ENCODE measurements around the gene WSCD1.

Gene WSCD1

DNA sequence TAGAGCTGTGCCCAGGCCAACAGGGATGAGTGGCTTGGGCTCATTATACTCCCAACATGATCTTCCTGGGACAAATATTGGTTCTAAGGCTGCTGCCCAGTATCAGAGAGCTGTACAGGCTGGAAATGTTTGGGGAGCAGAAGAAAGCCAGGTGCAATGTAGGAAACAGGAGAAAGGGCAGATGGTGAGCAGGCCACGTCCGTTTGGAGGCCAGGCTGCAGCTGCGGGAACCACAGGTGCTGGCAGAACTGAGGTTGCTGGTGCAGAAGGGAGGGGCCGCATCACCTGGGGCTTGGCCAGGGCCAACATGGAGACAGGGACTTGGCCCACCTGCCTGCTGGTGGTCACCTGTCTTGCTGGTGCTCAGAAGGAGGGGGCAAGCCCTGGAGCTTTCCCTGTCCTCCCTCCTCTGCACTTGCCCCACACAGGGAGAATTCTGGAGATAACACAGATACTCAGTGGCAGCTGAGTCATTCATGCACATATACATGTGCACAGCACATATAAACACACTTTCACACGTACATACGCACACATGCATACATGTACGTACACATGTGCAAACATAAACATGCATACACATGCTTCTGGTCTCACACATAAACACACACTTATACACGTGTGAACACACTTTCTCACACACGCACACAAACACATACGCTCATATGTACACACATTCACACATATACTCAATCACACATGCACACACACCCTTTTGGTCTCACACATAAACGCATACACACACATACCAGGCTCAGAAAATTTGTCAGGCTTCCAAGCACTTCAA, 67.7 kb downstream of the WSCD1 start:
- no peak for DNase-seq (ENCODE audit: low read depth)
- TF ChIP-seq, protein P1, sequence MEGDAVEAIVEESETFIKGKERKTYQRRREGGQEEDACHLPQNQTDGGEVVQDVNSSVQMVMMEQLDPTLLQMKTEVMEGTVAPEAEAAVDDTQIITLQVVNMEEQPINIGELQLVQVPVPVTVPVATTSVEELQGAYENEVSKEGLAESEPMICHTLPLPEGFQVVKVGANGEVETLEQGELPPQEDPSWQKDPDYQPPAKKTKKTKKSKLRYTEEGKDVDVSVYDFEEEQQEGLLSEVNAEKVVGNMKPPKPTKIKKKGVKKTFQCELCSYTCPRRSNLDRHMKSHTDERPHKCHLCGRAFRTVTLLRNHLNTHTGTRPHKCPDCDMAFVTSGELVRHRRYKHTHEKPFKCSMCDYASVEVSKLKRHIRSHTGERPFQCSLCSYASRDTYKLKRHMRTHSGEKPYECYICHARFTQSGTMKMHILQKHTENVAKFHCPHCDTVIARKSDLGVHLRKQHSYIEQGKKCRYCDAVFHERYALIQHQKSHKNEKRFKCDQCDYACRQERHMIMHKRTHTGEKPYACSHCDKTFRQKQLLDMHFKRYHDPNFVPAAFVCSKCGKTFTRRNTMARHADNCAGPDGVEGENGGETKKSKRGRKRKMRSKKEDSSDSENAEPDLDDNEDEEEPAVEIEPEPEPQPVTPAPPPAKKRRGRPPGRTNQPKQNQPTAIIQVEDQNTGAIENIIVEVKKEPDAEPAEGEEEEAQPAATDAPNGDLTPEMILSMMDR (conservative IDR thresholded peaks at IDR 0.05; ENCODE audit: control insufficient read depth, insufficient read depth, low read depth, low read length), result no peak
- H3K4me3 ChIP-seq (ENCODE audit: control insufficient read depth, low read depth, low read length), result no peak overlapping the region

DNA sequence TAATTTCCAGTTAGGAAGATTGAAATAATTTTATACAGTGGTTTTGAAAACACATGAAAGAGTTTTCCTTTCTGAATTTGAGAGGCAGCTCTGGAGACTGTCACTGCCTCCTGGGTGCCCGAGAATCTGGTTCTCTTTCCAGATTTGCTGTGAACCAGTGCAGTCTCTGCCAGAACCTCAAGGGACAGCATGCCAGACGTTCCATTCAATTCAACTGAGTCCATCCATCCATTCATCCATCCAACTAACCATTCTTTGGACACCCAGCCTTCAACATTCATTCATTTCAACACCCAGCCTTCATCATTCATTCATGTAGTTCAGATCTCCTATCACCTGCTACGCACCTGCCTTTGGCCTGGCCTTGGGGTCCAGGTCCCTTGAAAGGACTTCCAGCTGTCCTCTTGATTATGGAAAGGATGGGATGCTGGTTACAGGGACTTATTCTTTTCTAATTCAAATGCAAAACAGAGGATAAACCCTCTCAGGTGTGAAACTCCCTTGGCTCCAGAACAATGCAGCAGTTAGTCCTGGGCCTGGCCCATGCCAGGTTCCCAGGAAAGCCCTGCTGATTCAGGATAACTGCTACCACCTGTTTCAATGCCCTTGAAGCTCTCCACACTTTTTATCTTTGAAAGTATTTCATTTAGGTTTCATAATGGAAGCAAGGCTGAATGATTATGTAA, 68.7 kb downstream of the WSCD1 start:
- H3K4me3 ChIP-seq (ENCODE audit: control insufficient read depth, low read depth, low read length), result no peak overlapping the region
- no peak for DNase-seq (ENCODE audit: low read depth)
- TF ChIP-seq, protein P1 (conservative IDR thresholded peaks at IDR 0.05; ENCODE audit: control insufficient read depth, insufficient read depth, low read depth, low read length), result no peak

DNA sequence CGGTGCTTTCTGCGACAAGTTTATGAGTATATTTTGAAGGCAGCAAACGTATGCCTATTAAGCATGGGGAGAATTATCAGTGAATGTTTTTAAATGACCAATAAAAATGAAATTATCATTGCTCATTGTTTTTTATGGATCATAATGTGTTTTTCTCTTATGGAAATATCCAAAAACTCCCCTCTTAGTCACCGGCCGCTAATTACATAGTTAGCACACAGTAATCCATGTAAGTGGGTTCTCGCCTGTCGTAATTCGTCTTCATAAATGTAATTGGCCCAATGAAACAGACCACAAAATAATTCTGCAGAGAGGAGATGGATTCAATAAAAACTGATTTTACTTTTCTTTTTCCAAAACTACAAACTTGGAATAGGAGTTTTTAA, 69.3 kb downstream of the WSCD1 start:
- no peak overlapping the region for H3K4me3 ChIP-seq (ENCODE audit: control insufficient read depth, low read depth, low read length)
- TF ChIP-seq, protein P1 (conservative IDR thresholded peaks at IDR 0.05; ENCODE audit: control insufficient read depth, insufficient read depth, low read depth, low read length), result no peak
- DNase-seq (ENCODE audit: low read depth), result no peak

GRCh38 chr17:6140188-6140587, 70.0 kb downstream of the WSCD1 start:
- H3K4me3 ChIP-seq (ENCODE audit: control insufficient read depth, low read depth, low read length), result no peak overlapping the region
- TF ChIP-seq, protein P1 (conservative IDR thresholded peaks at IDR 0.05; ENCODE audit: control insufficient read depth, insufficient read depth, low read depth, low read length), result no peak
- no peak for DNase-seq (ENCODE audit: low read depth)

DNA sequence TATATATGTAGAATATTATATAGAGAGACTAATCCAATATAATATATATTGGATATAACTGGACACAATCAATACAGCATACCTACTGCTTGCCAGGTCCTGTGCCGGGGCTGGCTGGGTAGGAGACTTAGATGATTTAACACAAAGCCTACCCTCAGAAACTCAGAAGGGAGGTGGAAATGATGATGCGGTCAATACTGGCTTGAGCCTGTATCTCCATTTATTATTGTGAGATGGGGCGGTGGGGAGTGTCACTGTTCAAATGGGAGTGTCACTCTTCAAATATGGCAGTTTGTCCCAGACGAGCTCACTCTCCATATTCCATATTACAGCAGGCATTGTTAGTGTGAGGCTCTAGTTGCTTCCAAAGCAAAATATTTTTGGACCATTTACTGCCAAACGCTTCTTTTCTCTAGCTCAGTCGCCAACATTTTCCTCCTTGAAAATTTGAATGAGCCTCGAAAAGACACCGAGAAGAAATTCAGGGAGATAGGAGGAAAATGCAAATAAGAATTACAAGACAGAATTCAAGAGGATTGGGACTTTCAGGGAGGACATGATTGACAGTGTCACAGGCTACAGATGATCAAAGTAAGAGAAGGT, 70.7 kb downstream of the WSCD1 start:
- no peak overlapping the region for H3K4me3 ChIP-seq (ENCODE audit: control insufficient read depth, low read depth, low read length)
- no peak for DNase-seq (ENCODE audit: low read depth)
- TF ChIP-seq, protein P1 (conservative IDR thresholded peaks at IDR 0.05; ENCODE audit: control insufficient read depth, insufficient read depth, low read depth, low read length), result no peak

GRCh38 chr17:6142701-6143100, 72.5 kb downstream of the WSCD1 start:
- no peak for DNase-seq (ENCODE audit: low read depth)
- no peak overlapping the region for H3K4me3 ChIP-seq (ENCODE audit: control insufficient read depth, low read depth, low read length)
- TF ChIP-seq, protein P1 (conservative IDR thresholded peaks at IDR 0.05; ENCODE audit: control insufficient read depth, insufficient read depth, low read depth, low read length), result no peak
